Superior temporal gyrus (tissue), 1 donor: ENCODE results near the gene SPTAN1.
"Not testable (repeated sequence)": the region's sequence is repeated elsewhere in the genome, so short reads cannot be mapped to it uniquely, and the experiment has no call there.

Experiments
- DNase-seq: peaks from one replicate; pipeline ENCODE4 v3.0.0-alpha.2; 2016; ENCODE audit errors: extremely low spot score

The SPTAN1 gene

DNA sequence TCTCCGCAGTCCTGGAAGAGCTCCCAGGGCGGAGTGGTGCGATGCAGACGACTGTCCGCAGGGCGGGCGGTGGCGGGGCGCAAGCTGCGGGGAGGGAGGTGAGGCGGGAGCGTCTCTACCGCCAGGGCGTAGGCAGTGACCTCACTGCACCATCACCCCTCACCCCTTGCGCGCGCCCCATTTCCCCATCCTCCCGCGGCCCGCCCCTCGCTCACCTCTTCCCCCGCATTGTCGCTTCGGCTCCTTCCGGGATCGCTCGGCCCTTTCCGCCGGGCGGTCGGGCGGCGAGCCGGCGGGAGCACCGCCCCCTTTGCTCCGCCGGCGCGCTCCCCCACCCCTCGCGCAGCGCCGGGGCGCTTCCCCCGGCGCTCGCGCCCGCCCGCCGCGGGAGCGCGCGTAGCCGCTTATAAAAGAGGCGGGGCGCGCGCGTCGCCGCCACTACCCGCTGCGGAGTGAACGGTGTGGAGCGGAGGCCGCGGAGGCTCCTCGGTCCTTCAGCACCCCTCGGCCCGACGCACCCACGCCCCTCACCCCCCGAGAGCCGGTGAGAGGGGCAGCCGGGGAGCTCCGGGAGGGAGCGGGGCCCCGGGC is at the start of gene SPTAN1:
Gene SPTAN1, plus strand, starts transcription at position 435 of the 591 bp plus-strand sequence. CDS start 14,154 bp downstream, outside the sequence.
- DNase-seq: peak; percentile 88

DNA sequence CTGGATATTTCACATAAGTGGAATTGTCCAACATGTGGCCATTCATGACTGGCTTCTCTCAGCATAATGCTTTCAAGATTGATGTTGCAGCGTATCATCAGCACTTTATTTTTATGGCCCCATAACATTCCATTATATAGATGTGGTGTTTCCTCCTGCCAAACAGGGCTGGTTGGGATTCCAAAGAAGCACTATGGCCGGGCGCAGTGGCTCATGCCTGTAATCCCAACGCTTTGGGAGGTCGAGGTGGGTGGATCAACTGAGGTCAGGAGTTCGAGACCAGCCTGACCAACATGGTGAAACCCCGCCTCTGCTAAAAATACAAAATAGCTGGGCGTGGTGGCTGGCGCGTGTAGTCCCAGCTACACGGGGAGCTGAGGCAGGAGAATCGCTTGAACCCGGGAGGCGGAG is 49.0 kb upstream of the SPTAN1 start:
- not testable (repeated sequence) for DNase-seq

DNA sequence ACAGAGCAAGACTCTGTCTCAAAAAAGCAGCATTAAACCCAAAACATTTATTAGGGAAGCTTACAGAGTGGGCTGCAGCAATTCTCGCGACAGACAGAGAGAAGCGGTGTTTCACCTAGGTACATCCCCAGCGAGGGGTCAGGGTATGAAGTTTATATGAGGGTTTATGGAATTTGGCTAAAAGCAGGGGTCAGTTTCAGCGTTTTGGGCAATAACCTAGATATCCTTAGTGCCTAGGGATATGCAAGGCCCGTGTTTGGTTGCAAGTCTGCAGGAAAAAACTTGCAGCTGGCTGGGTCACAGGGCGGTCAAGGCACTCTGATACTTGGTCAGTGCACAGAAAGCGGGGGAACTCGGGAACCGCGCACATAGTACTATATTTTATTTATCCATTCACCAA is 48.5 kb upstream of the SPTAN1 start:
- DNase-seq: no peak

DNA sequence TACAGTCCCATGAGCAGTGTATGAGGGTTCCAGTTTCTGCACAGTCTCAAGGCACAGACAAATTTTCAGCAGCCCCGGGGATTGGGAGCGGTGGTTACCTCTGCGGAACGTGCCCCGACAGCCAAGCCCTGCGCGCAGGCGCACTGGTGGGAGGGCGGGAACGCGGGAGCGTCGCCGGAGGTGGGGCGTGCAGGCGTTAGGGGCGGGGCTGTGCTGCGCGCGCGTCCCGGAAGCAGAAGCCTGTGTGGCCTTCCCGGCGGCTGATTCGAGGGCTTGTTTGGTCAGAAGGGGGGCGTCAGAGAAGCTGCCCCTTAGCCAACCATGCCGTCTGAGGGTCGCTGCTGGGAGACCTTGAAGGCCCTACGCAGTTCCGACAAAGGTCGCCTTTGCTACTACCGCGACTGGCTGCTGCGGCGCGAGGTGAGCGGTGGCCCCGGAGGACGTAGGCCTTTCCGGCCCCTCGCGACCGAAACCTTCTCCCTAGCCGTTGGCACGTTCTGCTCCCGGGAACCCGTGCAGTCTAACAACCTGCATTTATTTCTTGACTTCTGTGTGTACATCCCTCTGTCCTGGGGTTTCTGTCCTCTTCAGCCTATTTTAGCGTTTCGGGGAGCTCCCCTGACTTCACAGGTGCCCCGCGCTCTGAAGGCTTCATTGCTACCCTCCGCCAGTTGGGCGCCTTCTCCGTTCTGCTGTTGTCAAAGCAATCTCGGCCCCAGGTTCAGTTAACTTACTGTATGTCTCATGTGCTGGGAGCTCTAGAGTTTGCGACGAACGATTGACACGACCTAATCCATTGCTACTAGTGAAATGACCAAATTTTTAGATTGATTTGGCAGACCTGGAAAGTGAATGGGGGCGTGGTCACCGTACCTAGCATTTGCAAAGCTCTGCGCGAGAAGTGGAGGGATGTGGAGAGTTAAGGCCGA is 47.6 kb upstream of the SPTAN1 start, which contains the start of gene GLE1:
Gene GLE1, plus strand, starts transcription at position 235 of the 929 bp plus-strand sequence. Its CDS starts 87 bp downstream, at position 322.
- DNase-seq: peak; percentile 94

DNA sequence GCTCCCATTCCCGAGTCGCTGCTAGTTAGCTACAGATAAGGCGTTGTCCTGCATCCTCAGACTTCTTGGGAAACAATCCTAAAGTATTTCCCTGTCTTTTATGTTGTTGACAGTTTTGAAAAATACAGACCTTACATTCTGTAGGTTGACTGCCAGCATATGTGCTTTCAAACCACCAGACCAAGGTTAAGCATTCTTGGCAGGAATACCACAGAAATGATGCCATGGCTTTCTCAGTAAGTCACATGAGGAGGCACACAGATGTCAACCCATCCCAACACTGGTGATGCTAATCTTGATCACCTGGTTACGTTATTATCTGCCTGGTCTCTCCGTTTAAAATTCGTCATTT is 47.0 kb upstream of the SPTAN1 start:
- no peak for DNase-seq

DNA sequence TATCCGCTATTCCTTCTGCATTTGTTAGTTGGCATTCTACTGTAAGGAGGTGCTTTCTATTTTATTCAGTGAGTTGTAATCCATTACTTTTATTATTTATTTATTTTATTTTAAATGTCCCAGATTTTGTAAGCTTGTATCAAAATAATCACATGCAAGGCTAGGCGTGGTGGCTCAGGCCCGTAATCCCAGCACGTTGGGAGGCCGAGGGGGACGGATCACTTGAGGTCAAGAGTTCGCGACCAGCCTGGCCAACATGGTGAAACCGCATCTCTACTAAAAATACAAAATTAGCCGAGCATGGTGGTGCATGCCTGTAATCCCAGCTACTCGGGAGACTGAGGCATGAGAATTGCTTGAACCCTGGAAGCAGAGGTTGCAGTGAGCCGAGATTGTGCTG is 46.5 kb upstream of the SPTAN1 start:
- not testable (repeated sequence) for DNase-seq

DNA sequence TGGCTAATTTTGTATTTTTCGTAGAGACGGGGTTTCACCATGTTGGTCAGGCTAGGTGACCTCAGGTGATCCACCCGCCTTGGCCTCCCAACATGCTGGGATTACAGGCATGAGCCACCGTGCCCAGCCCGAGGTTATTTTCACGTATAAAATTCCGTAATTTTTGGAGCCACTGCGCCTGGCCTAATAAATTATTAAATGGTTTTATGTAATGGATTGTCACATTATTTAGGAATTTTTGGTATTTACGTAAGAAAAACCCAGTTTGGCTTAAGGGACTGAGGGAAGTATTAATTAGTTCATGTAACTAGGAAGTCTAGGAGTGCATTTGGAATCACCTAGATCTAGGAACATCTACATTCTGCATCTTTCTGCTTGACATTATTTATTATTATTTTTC is 39.6 kb upstream of the SPTAN1 start:
- no peak for DNase-seq

DNA sequence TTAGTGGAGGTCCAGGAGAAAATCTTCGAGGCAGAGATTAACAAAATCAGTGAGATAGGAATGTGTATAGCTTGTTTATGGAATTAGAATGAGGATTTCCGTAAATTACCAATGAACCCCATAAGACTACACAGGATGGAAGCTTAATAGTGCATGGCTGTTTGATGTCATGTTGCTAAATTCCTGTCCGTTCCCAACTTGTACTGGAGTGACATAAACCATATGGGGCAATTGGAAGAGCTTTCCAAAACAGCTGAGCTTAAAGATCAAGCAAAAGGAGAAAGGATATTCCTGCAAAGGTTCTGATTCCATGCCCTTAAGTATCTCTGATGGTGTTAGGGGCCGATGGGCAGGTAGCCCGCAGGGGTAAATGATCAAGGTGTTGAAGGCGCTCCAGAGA is 30.4 kb upstream of the SPTAN1 start:
- no peak for DNase-seq

DNA sequence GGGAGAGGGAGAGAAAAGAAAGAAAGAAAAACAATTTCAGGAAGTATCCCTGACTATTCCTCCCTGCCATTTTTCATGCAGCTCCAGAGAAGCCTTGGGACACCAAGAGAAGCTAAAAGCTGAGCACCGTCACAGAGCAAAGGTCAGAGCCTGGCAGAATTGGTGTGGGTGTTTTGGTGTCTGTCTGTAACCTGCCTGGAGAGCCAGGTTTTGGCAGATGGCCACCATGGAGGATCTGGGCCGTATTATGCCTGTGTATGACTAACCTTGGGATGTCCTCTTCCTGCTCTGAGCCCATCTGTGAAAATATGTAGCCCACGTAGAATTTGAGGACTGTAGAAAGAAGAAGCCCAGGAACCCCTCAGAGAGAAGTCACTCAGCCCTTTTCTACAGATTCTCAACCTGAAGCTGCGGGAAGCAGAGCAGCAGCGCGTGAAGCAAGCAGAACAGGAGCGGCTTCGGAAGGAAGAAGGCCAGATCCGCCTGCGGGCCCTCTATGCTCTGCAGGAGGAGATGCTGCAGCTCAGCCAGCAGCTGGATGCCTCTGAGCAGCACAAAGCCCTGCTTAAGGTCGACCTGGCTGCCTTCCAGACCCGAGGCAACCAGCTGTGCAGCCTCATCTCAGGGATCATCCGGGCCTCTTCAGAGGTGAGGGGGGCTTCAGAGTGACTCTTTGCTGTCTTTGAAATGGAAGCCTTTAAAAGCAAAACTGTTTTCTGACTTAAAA is 29.0 kb upstream of the SPTAN1 start:
- DNase-seq: peak; percentile 35

DNA sequence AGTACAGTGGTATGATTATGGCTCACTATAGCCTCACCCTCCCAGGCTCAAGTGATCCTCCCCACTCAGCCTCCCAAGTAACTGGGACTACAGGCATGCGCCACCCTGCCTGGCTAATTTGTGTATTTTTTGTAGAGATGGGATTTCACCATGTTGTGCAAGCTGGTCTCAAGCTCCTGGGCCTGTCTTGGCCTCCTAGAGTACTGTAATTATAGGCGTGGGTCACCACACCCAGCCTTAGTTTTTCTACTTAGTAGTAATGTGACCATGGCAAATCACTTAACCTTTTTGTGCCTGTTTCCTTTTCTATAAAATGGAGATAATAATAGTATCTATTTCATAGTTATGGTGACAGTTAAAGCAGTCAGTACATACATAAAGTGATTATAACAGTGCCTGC is 25.7 kb upstream of the SPTAN1 start:
- DNase-seq: no peak

DNA sequence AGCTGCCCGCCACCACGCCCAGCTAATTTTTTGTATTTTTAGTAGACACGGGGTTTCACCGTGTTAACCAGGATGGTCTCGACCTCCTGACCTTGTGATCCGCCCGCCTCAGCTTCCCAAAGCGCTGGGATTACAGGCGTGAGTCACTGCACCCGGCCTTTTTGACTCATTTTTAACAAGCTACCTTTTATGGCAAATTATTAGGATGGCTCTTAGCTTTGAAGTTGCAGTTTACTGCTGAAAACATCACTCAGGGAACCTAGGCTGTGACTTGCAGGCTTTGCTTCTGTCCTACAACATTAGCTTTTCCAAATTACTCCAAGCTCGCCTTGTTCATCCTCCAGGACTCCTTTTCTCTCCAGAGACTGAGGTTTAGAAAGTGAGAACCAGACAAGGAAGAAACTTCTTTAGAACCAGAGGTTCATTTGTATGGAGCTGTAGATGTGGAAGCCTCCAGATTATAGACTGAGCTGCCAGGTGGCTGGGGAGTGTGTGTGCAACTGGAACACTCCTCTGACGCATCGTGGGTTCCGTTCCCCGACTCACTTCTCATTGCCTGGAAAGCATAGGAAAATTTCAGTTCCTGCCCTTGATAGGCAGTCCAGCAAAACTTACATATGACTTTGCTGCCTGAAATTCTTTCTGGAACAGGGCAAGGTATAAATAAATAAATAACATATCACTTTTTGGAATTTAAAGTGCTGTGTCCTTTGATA is 23.8 kb upstream of the SPTAN1 start:
- no peak for DNase-seq

DNA sequence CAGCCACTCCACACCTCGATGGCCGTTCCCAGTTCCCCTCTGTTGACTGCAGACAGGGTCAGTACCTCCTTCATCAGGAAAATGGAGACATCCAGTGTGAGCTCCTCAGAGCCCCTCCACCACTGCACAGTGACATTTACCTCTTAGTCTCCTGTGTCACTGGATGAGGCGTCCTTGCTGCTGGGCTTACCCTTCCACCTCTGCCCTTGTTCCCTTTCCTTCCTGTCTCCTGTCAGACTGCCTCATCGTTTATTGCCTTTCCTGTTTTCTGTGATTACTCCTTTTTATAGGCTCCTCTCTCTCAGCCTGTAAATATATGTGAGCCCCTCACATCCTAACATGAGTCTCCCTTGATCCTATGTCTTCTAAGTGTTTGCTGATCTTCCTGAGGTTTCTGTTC is 23.2 kb upstream of the SPTAN1 start:
- no peak for DNase-seq

DNA sequence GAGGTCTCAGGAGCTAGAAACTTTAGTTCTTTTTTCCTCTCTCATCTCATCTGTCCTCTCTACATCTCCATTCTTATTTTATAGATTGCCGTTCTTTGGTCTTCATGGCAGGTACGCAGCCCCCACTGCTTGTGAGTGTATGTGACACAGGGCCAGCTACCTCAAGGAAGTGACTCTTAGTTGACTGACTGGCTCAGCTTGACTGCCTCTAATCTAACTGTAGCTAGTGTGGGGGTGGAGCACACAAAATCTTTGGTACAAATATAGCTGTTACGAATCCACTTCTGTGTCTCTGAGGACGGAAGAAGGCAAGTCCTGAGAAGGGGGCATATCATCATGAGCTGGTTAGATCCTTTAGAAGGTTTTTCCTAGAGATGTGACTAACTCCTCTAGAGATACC is 19.8 kb upstream of the SPTAN1 start:
- no peak for DNase-seq

DNA sequence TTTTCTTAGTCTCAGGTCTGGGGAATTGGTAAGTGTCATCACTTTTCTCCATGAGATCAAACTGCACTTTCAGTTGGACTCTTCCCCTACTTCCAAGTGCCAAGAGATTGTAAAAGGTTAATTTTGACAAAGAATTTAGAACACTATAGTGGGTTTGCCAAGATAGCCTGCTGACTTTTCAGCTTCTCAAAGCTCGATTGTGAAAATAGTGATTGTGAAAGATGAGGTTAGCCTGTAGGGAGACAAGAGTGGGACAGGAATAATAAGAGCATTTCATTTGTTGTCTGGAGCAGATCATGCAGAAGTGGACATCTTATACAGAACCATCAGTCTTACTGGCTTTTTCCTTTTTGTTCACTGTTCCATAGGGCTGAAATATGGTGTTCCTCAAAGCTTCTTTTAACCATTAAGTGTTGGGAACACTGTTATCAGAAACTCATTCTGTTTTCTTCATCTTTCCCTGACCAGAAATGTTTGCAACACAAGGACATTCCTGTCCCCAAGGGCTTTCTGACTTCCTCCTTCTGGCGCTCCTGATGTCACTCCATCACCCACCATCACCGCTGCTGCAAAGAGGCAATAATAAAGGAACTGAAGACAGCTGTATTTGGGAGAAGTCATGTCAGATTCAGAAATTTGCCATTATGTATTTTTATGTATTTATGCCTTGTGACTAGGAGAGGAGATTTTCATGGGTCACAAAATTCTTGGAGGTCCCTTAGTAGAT is 11.6 kb upstream of the SPTAN1 start:
- DNase-seq: no peak

DNA sequence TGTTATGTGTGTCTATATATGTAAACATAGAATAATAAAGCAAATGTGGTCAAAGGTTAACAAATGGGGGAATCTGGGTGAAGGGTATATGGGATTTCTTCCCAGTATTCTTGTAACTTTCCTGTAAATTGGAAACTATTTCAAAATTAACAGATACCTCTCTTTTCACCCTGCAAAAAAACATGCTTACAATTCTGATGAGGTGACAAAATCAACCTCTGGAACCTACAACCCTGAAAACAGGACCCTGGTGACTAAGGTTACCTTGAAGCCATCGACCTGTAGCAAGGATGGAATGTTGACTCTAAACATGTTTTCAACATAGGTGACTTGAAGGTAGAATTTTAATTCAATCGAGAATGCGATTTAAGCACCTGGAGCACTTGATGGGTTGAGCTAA is 5.9 kb upstream of the SPTAN1 start:
- DNase-seq: no peak

DNA sequence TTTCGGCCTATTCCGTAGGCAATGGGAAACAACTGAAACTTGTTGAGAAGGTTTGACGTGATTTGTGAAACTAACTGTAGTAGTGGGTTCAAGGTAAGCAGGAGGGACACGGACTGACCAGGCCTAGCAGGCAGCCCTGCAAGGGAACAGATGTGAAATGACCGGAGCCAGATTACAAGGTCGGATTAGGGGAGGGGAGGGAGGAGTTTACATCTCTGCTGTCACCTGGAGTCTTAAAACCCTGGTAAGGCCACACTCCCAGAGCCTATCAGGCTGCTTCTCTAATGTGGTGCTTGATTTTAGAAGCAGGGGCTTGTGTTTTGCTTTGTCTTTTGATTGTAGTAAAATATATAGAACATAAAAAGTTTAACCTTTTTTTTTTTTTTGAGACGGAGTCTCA is 3.5 kb upstream of the SPTAN1 start:
- no peak for DNase-seq

DNA sequence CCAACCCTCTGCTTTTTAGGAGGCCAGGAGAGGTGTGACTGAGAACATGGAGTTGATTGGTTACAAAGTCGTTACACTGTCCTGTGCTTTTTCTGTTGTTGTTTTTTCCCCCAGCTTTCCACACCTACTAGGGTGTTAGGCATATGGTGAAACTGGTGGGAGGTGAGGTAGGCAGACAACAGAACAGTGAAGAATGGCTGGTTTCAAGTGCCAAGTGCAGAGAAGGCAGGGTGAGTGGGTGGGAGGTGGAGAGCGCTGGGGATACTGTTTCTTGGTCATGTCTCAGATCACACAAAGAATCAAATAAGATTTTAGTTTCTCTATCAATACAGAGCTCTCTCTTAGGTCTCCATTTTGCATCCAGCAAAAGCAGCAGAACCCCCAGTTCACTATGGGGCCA is 2.2 kb upstream of the SPTAN1 start:
- peak; percentile 66 for DNase-seq

DNA sequence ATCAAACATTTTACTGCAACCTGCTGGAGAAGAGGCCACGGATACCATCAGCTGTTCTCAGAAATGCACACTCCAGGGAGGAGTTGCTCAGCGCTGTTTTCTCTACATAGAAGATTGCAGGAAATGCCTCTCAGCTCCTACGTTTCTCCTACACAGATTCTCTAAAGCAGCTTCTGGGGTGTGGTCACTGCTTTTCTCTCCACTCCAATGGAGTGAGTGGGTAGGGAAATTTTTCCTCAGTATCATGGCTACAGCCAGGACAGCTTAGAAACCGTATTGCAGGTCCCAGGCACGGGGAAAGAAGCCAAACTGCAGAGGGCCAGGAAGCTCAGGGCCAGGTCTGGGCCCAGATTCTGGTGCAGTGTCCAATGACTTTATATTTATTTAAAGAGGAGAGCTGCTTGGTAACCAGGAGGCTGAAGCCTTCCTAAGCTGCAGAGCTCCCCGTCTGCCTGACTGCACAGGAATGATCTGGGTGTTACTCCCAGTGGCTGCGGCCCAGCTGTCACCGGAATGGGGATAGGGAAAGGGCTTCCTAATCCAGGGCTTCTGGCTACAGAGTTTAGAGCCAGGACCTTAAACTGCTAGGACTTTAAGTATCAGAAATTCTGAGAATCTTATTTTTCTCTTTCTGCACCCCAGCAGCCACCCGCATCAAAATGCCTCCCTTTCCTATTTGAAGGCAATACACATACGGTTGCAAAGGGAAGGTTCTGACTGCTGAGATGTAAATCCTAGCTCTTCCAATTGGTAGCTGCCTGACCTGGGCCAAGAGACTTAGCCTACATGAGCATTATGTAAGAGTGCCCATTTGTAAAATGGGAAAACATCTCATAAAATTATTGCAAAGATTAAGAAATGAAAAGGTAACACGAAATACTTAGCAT is 1.4 kb upstream of the SPTAN1 start:
- DNase-seq: peak; percentile 62

DNA sequence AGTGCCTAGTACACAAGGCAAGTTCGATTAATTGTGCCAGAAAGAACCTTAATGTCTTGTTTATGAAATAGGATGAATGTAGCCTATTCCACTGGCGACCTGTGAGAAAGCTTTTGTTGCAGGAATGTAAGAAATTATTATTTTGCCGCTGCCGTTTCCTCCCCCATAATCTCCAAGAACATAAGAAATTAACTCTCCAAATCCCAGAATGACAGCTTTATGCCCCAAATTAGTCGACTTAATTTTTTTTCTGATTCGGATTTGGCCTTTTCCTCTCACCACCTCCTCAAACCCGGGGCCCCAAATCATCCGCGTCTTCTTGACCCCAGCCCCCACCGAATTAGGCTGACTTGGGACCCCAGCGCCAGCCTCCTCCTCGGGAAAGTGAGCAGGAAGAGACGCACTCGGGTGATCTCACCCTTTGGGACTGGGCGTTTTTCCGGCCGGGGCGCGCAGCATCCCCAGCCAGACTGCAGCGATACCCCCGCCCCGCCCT is 682 bp upstream of the SPTAN1 start:
- peak; percentile 57 for DNase-seq
